Left lung (tissue), 10 donors: ENCODE results near the gene MTHFD1L. TPM values are rescaled to one million over a fixed set of nuclear protein-coding genes. Genes with fewer than 3 reads are reported as not detected.

Source experiments
- ATAC-seq: fragments of 200-7000 bp; cut with Tn5 transposase; one replicate; pipeline ENCODE4 v1.9.1; 2020; ENCODE audit warnings: moderate library complexity
- DNase-seq, 4 donors: peaks; one replicate each; pipeline ENCODE4 v3.0.0-alpha.2; 2013 to 2020
- H3K27ac ChIP-seq, 2 donors: fragments of 200-600 bp; sonication (generic) in 1 of 2; one replicate each; pipeline versions ENCODE4 v1.5.0 to v1.8.0; 2020 to 2021
- H3K27me3 ChIP-seq, 2 donors: fragments of 200-600 bp; sonication (generic) in 1 of 2; one replicate each; pipeline versions ENCODE4 v1.5.0 to v1.8.0; 2020 to 2021
- H3K36me3 ChIP-seq, 2 donors: fragments of 200-600 bp; sonication (generic) in 1 of 2; one replicate each; pipeline versions ENCODE4 v1.5.0 to v1.8.0; 2020 to 2021
- H3K4me1 ChIP-seq, 2 donors: fragments of 200-600 bp; one replicate each; pipeline ENCODE4 v1.8.0; 2021
- H3K4me3 ChIP-seq, 2 donors: fragments of 200-600 bp; sonication (generic) in 1 of 2; one replicate each; pipeline versions ENCODE4 v1.5.0 to v1.8.0; 2020 to 2021; ENCODE audit warnings: mild to moderate bottlenecking in 1 of 2
- H3K9me3 ChIP-seq, 2 donors: fragments of 200-600 bp; sonication (generic) in 1 of 2; one replicate each; pipeline versions ENCODE4 v1.5.0 to v1.8.0; 2020 to 2021
- intact Hi-C, 2 donors: fragments of 100-400 bp; cut with DNase I; formaldehyde crosslinking; loops; one replicate each; pipeline versions ENCODE4 v1.11.2 to v1.14.2; 2022
- polyA plus RNA-seq, 6 donors: library from polyadenylated mRNA; unstranded; fragments of 120-200 nt; gene quantifications; one replicate each; pipeline ENCODE4 v1.2.1, GENCODE V29; 2013; ENCODE audit not compliant: insufficient read length in 6 of 6
- total RNA-seq, 2 donors: library from RNA; stranded (reverse); fragmentation: NEBNext Ultra II Directional; extraction: Animal tissue kit (Norgen Biotek cat#: 25700); gene quantifications; one replicate each; pipeline ENCODE4 v1.2.1, GENCODE V29; 2021
- TF ChIP-seq, protein P1 (sequence below), 2 donors: fragments of 200-600 bp; sonication (generic) in 1 of 2; IDR thresholded peaks; one replicate each; pipeline versions ENCODE4 v1.5.0 to v1.8.0; 2021; ENCODE audit warnings: antibody characterized with exemption in 2 of 2
- donor health status: DM: no; HTN: yes; CAD: no.
- donor health status: DM: no; HTN: no; CAD: no.

Gene MTHFD1L
- total and polyA plus RNA-seq, 8 donors = 11.9 to 38.2 (median 16.0) TPM

- Histone ChIP-seq H3K27me3 (no peaks in the 10 kb centered on the region), H3K36me3 (peaks cover 0 to 16% of the 10 kb centered on the region in 2 donors), H3K27ac (no peak overlapping the region), H3K4me1 (peaks cover 0 to 6% of the 10 kb centered on the region in 2 donors), H3K4me3 (no peak overlapping the region), H3K9me3 (no peaks in the 10 kb centered on the region)
- ATAC-seq = no peak
- TF ChIP-seq, protein P1, sequence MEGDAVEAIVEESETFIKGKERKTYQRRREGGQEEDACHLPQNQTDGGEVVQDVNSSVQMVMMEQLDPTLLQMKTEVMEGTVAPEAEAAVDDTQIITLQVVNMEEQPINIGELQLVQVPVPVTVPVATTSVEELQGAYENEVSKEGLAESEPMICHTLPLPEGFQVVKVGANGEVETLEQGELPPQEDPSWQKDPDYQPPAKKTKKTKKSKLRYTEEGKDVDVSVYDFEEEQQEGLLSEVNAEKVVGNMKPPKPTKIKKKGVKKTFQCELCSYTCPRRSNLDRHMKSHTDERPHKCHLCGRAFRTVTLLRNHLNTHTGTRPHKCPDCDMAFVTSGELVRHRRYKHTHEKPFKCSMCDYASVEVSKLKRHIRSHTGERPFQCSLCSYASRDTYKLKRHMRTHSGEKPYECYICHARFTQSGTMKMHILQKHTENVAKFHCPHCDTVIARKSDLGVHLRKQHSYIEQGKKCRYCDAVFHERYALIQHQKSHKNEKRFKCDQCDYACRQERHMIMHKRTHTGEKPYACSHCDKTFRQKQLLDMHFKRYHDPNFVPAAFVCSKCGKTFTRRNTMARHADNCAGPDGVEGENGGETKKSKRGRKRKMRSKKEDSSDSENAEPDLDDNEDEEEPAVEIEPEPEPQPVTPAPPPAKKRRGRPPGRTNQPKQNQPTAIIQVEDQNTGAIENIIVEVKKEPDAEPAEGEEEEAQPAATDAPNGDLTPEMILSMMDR (IDR thresholded peaks at IDR 0.05) = no peak
- intact Hi-C loops = no loop called here
- no peak for DNase-seq
Observed at GRCh38 chr6:151025076-151025475, 159.6 kb downstream of the MTHFD1L start.

- intact Hi-C loops = no loop called here
- peaks cover 0 to 6% of the 10 kb centered on the region in 2 donors for H3K4me1 ChIP-seq
Observed at GRCh38 chr6:151026041-151026663, 160.7 kb downstream of the MTHFD1L start.

GRCh38 chr6:151027295-151027747, 161.8 kb downstream of the MTHFD1L start:
- TF ChIP-seq, protein P1 (IDR thresholded peaks at IDR 0.05) = no peak
- no peak overlapping the region for H3K4me3 ChIP-seq
- ATAC-seq (no peak), DNase-seq (no peak)
- no peaks in the 10 kb centered on the region for H3K9me3 ChIP-seq
- H3K27me3 ChIP-seq = no peaks in the 10 kb centered on the region
- intact Hi-C loops = no loop called here
- H3K4me1 ChIP-seq = no peaks in the 10 kb centered on the region
- H3K36me3 ChIP-seq = peaks cover 0 to 16% of the 10 kb centered on the region in 2 donors
- H3K27ac ChIP-seq = no peak overlapping the region

More at GRCh38 chr6:151026041-151026663, 160.7 kb downstream of the MTHFD1L start:
- H3K36me3 ChIP-seq = peaks cover 0 to 16% of the 10 kb centered on the region in 2 donors
- DNase-seq (no peak), ATAC-seq (no peak)
- H3K27me3 ChIP-seq = no peaks in the 10 kb centered on the region
- TF ChIP-seq, protein P1 (IDR thresholded peaks at IDR 0.05) = no peak
- H3K27ac ChIP-seq = no peak overlapping the region
- H3K4me3 ChIP-seq = no peak overlapping the region
- H3K9me3 ChIP-seq = no peaks in the 10 kb centered on the region

DNA sequence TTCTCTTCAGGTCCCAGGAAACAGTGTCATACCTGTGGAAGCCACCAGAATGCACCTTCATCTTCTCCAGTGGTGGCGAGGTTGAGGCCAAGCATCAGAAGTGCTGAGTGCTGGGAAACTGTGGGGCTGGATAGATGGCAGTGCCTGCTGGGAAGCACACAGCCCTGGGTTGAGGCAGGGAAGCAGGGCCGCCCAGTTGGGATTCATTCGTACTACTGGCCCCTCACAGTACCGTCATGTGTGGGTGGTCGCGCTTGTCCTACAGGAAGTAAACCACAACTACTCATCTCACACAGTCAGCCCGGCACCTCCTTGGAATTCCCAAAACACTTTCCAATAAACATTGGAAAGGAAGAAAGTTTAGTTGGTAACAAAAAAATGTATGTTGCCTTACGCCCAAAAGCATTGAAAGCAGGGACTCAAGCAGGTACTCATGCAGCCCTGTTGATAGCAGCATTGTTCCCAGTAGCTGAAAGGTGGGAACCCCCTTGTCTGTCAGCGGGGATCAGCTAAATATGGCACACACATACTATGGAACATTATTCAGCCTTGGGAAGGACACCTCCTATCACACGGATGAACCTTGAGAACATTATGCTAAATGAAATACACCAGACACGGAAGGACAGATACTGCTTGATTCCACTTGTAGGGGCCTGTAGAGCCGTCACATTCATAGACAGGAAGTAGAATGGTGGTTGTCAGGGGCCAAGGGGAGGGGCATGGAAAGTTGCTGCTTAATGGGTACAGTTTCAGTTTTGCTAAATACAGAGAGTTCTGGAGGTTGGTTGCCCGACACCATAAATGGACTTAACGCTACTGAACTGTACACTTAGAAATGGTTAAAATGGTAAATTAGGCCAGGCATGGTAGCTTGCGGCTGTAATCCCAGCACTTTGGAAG, 162.7 kb downstream of the MTHFD1L start:
- H3K9me3 ChIP-seq = no peaks in the 10 kb centered on the region
- peaks cover 0 to 16% of the 10 kb centered on the region in 2 donors for H3K36me3 ChIP-seq
- ATAC-seq = no peak

More for the DNA sequence above, 162.7 kb downstream of the MTHFD1L start:
- no peaks in the 10 kb centered on the region for H3K4me1 ChIP-seq
- no peak for DNase-seq
- TF ChIP-seq, protein P1 (IDR thresholded peaks at IDR 0.05) = no peak
- no peak overlapping the region for H3K27ac ChIP-seq
- H3K27me3 ChIP-seq = no peaks in the 10 kb centered on the region
- intact Hi-C loops = no loop called here
- no peak overlapping the region for H3K4me3 ChIP-seq
